Naive B cell (primary cell): ENCODE data around the gene ABHD15. TPM values are rescaled to one million over a fixed set of nuclear protein-coding genes. Genes with fewer than 3 reads are reported as not detected.

Experiments used
- ATAC-seq, 2 donors: fragments of 150-1000 bp; cut with Tn5 transposase; 2 replicates each; pipeline ENCODE4 v1.10.0; 2021; ENCODE audit warnings: low read depth in 2 of 2, mild to moderate bottlenecking in 2 of 2, moderate library complexity in 2 of 2
- DNase-seq: peaks from one replicate; pipeline ENCODE4 v3.0.0; 2022
- H3K27ac Mint-ChIP-seq, 6 donors: one replicate each; pipeline ENCODE4 v1.8.0; 2020 to 2022; ENCODE audit warnings: mild to moderate bottlenecking in 6 of 6, mixed read lengths in 6 of 6, moderate library complexity in 5 of 6, inconsistent platforms in 2 of 6
- H3K27me3 Mint-ChIP-seq, 3 donors: one replicate each; pipeline ENCODE4 v1.8.0; 2021 to 2022; ENCODE audit warnings: mixed read lengths in 3 of 3, mild to moderate bottlenecking in 1 of 3
- H3K36me3 Mint-ChIP-seq, 2 donors: one replicate each; pipeline ENCODE4 v1.8.0; 2020 to 2022; ENCODE audit warnings: mixed read lengths in 2 of 2, inconsistent platforms in 1 of 2, mild to moderate bottlenecking in 1 of 2
- H3K4me1 Mint-ChIP-seq, 3 donors: one replicate each; pipeline ENCODE4 v1.8.0; 2020 to 2022; ENCODE audit warnings: mixed read lengths in 3 of 3, inconsistent platforms in 1 of 3, mild to moderate bottlenecking in 1 of 3, moderate library complexity in 1 of 3
- H3K4me3 Mint-ChIP-seq, 8 donors: one replicate each; pipeline ENCODE4 v1.8.0; 2020 to 2022; ENCODE audit warnings: mild to moderate bottlenecking in 8 of 8, mixed read lengths in 8 of 8, moderate library complexity in 8 of 8, inconsistent platforms in 2 of 8
- H3K9me3 Mint-ChIP-seq, 7 donors: one replicate each; pipeline ENCODE4 v1.8.0; 2020 to 2022; ENCODE audit warnings: mixed read lengths in 7 of 7, mild to moderate bottlenecking in 5 of 7, inconsistent platforms in 2 of 7, moderate library complexity in 1 of 7
- polyA plus RNA-seq, 6 donors: library from polyadenylated mRNA; unstranded; fragments of 300-500 nt; fragmentation: Illumina TruSeq; gene quantifications; one replicate each; pipeline ENCODE4 v1.2.3, GENCODE V29; 2021; ENCODE audit warnings: low read depth in 6 of 6

The ABHD15 gene
- polyA plus RNA-seq, 6 donors from 2014 or later, result 15.1 to 45.2 (median 20.3) TPM

GRCh38 chr17:29573871-29574731, 7.3 kb upstream of the ABHD15 start:
- H3K9me3 Mint-ChIP-seq, result no peaks in the 10 kb centered on the region
- peaks cover 26 to 38% (median 36%) of the 10 kb centered on the region in 3 donors for H3K4me1 Mint-ChIP-seq
- H3K27ac Mint-ChIP-seq, result peak overlapping the region in 2 of 6 donors; percentile 59 to 74
- no peak for DNase-seq
- peak overlapping the region in 3 of 8 donors; percentile 14 to 72 (median 29) for H3K4me3 Mint-ChIP-seq
- peaks cover 0 to 9% of the 10 kb centered on the region in 2 donors for H3K36me3 Mint-ChIP-seq
- ATAC-seq, result no peak
- H3K27me3 Mint-ChIP-seq, result no peaks in the 10 kb centered on the region

DNA sequence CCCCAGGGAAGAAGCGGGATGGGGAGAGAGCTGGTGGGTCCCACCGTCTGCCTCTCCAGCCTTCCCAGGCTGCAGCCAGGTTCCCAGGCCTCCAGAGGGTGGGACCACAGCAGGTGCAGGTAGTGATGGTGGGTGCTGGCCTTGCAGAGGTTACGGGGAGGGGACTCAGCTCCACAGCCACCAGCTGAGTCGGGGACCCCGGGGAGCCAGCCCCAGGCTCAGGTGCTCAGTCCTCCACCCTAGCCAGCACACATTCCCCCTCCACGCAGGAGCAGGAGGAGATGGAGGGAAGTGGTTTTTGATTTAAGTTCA, 6.7 kb upstream of the ABHD15 start:
- H3K9me3 Mint-ChIP-seq, result no peaks in the 10 kb centered on the region
- peaks cover 0 to 9% of the 10 kb centered on the region in 2 donors for H3K36me3 Mint-ChIP-seq
- no peaks in the 10 kb centered on the region for H3K27me3 Mint-ChIP-seq
- no peak overlapping the region for H3K27ac Mint-ChIP-seq
- H3K4me1 Mint-ChIP-seq, result peaks cover 29 to 42% (median 38%) of the 10 kb centered on the region in 3 donors
- DNase-seq (no peak), ATAC-seq (no peak)
- no peak overlapping the region for H3K4me3 Mint-ChIP-seq

GRCh38 chr17:29572691-29573557, 6.1 kb upstream of the ABHD15 start:
- Mint-ChIP-seq H3K36me3 (peaks cover 0 to 3% of the 10 kb centered on the region in 2 donors), H3K27ac (no peak overlapping the region), H3K4me1 (peaks cover 29 to 47% (median 38%) of the 10 kb centered on the region in 3 donors), H3K27me3 (no peaks in the 10 kb centered on the region), H3K4me3 (peak overlapping the region in 3 of 8 donors; percentile 10 to 81 (median 12)), H3K9me3 (no peaks in the 10 kb centered on the region)
- ATAC-seq (peak; percentile 39 to 57), DNase-seq (peak; percentile 68)

GRCh38 chr17:29571883-29572681, 5.2 kb upstream of the ABHD15 start:
- ATAC-seq (no peak), DNase-seq (no peak)
- H3K27ac Mint-ChIP-seq, result peak overlapping the region in 1 of 6 donors; percentile 11
- no peaks in the 10 kb centered on the region for H3K27me3 Mint-ChIP-seq
- H3K9me3 Mint-ChIP-seq, result no peaks in the 10 kb centered on the region
- no peaks in the 10 kb centered on the region for H3K36me3 Mint-ChIP-seq
- H3K4me1 Mint-ChIP-seq, result peaks cover 29 to 52% (median 38%) of the 10 kb centered on the region in 3 donors
- peak overlapping the region in 3 of 8 donors; percentile 12 to 44 (median 15) for H3K4me3 Mint-ChIP-seq

DNA sequence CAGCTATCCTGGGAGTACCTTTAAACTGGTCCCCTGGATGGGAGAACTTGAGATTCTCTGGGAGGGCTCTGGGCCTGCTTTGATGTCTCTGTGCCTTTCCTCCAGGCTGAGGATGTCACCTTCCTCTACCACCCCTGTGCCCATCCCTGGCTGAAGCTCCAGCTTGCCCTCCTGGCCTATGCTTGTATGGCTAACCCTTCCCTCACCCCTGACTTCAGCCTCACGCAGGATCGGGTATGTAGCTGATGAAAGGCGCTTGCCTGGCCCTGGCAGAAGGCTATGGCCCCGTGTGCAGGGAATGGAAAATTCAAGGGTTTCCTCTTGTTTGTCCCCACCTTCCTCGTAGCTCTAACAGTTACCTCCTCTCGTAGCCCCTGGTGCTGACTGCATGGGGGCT, 4.6 kb upstream of the ABHD15 start:
- peak overlapping the region in 1 of 6 donors; percentile 29 for H3K27ac Mint-ChIP-seq
- no peak for DNase-seq
- H3K4me1 Mint-ChIP-seq, result peaks cover 29 to 52% (median 38%) of the 10 kb centered on the region in 3 donors
- no peak for ATAC-seq
- no peaks in the 10 kb centered on the region for H3K9me3 Mint-ChIP-seq
- H3K36me3 Mint-ChIP-seq, result no peaks in the 10 kb centered on the region
- H3K27me3 Mint-ChIP-seq, result no peaks in the 10 kb centered on the region
- peak overlapping the region in 1 of 8 donors; percentile 44 for H3K4me3 Mint-ChIP-seq

DNA sequence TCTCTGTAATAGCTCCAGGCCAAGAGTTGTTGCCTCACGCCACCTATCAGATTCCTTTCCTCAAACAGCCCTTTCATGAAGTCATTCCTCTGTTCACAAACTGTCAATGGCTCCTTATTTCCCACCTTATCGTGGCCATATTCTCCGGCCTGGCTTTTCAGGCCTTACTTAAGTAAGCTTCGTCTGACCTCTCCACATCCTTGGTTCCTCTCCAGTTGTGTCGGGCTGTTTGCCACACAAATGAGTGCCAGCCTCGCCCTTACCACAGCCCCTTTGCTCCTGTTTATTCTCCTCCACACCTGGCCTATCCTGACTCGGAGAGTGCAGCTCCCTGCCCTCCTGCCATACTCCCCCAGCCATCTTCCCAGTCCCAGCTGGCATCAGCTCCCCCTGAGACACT, 3.7 kb upstream of the ABHD15 start:
- peak overlapping the region in 2 of 6 donors; percentile 29 to 79 for H3K27ac Mint-ChIP-seq
- H3K27me3 Mint-ChIP-seq, result no peaks in the 10 kb centered on the region
- H3K4me3 Mint-ChIP-seq, result peak overlapping the region in 7 of 8 donors; percentile 25 to 83 (median 77)
- no peaks in the 10 kb centered on the region for H3K36me3 Mint-ChIP-seq
- H3K9me3 Mint-ChIP-seq, result no peaks in the 10 kb centered on the region
- ATAC-seq, result no peak
- DNase-seq, result no peak
- H3K4me1 Mint-ChIP-seq, result peaks cover 37 to 57% (median 43%) of the 10 kb centered on the region in 3 donors

GRCh38 chr17:29569245-29569950, 2.6 kb upstream of the ABHD15 start:
- H3K4me1 Mint-ChIP-seq, result peaks cover 28 to 55% (median 42%) of the 10 kb centered on the region in 3 donors
- no peak for DNase-seq
- no peak for ATAC-seq
- H3K36me3 Mint-ChIP-seq, result no peaks in the 10 kb centered on the region
- no peaks in the 10 kb centered on the region for H3K27me3 Mint-ChIP-seq
- peak overlapping the region in 5 of 6 donors; percentile 49 to 95 (median 90) for H3K27ac Mint-ChIP-seq
- no peaks in the 10 kb centered on the region for H3K9me3 Mint-ChIP-seq
- H3K4me3 Mint-ChIP-seq, result peak overlapping the region; percentile 88 to 97 (median 91)

DNA sequence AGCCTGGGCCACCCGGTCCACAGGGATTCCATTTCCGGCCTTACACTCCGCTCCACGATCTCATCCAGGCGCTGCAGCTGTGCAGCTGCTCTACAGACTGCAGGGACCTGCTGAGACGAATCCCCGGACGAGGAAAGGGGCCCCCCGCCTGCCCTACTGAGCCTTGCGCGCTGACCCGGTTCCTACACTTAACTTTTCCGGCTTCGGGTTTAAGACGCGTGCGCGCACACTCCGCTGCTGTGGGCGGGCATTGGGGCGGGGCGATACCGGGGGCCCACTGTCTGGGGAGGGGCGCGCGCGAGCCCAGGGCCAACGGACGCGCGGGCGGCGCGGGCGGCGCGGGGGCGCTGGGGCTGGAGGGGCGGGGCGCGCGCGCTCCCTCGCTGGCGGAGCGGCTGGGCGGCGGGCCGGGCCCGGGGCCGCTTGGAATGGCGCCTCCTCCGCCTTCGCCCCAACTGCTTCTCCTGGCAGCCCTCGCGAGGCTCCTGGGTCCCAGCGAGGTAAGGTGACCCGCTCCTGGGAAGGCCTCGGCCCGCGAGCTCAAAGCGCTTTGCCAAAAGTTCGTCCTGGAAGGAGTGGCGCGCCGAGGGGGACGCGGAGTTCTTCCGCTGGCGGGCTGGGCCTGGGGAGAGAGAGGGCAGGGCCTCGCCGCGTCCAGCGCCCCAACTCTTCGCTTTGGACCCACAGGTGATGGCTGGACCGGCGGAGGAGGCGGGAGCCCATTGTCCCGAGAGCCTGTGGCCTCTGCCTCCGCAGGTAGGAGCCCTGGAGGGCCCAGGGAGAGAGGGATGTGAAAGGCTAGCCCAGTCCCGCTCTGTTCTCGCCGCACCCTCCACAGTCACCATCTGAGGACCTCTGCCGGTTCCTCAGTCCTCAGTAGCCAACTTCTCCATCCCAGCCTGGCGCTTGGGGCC, 1.8 kb upstream of the ABHD15 start, which contains the start of gene TP53I13:
Gene TP53I13 (plus strand): TSS at position 371 of the 914 bp plus-strand sequence. CDS start 58 bp downstream, at position 429.
- H3K9me3 Mint-ChIP-seq, result no peaks in the 10 kb centered on the region
- peak within 1 kb of the TSS; percentile 94 to 99 (median 98) for H3K4me3 Mint-ChIP-seq
- H3K36me3 Mint-ChIP-seq, result no peaks in the 10 kb centered on the region
- H3K27ac Mint-ChIP-seq, result peak within 1 kb of the TSS; percentile 90 to 98 (median 97)
- H3K27me3 Mint-ChIP-seq, result no peaks in the 10 kb centered on the region
- DNase-seq (peak; percentile 86), ATAC-seq (peak; percentile 50 to 54)
- H3K4me1 Mint-ChIP-seq, result peaks cover 30 to 58% (median 44%) of the 10 kb centered on the region in 3 donors

DNA sequence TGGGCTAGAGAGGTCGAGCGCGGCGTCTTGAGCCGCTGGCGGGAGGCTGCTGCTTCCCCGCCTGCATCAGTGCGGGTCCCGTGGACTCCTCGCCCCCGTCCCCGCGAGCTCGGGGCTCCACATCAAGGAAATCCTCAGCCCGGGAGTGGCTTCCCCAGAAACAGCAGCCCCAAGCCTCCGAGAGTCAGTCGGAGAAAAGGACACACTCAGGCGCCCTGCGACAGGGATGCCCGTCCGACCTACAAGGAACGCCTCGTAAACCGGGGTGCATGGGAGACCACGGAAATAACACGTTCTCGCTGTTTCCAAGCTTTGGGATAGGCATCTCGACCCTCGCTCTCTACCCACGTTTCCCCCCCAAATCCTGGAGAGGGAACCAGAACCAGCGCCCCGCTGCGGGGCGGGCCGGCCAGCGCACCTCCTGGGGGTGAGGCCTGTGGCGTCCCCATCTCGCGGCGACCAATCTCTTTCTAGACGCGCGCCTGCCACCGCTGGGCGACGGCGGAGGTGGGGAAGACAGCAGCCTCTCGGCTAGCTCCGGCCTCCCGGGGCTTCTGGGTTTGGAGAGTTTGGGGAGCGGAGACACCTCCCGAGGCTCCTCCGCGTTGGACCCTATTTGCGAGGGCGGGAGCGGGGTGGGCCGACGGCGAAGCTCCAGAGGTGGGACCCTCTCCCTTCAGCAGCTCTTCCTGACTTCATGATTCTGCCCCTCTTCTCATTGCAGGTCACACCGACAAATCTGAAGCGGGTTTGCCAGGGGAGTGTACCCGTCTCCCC, 905 bp upstream of the ABHD15 start:
- peak; percentile 64 to 66 for ATAC-seq
- H3K4me3 Mint-ChIP-seq, result peak overlapping the region; percentile 94 to 99 (median 98)
- H3K36me3 Mint-ChIP-seq, result no peaks in the 10 kb centered on the region
- H3K27me3 Mint-ChIP-seq, result no peaks in the 10 kb centered on the region
- DNase-seq, result peak; percentile 82
- peaks cover 32 to 55% (median 43%) of the 10 kb centered on the region in 3 donors for H3K4me1 Mint-ChIP-seq
- no peaks in the 10 kb centered on the region for H3K9me3 Mint-ChIP-seq
- peak overlapping the region; percentile 90 to 98 (median 97) for H3K27ac Mint-ChIP-seq

DNA sequence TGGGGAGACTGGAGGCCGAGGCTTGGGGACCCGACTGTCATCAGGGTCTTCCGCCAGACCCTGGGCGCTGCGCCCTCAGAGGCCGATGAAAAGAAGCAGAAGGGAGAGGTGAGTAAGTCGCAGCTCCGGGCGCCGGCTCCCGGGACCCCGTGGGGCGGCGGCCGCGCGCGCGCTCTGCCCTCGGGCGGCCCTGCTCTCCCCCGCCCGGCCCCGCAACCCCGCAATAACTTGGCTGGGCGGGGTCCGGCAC, 392 bp upstream of the ABHD15 start:
- Mint-ChIP-seq H3K27ac (peak overlapping the region in 4 of 6 donors; percentile 34 to 98 (median 70)), H3K36me3 (peaks cover 0 to 2% of the 10 kb centered on the region in 2 donors), H3K4me3 (peak overlapping the region; percentile 82 to 99 (median 97)), H3K4me1 (peaks cover 37 to 61% (median 48%) of the 10 kb centered on the region in 3 donors), H3K27me3 (no peaks in the 10 kb centered on the region), H3K9me3 (no peaks in the 10 kb centered on the region)
- ATAC-seq (peak; percentile 2 to 6), DNase-seq (no peak)
